Measurements from ENCODE around the gene GNA15.

Gene GNA15

DNA sequence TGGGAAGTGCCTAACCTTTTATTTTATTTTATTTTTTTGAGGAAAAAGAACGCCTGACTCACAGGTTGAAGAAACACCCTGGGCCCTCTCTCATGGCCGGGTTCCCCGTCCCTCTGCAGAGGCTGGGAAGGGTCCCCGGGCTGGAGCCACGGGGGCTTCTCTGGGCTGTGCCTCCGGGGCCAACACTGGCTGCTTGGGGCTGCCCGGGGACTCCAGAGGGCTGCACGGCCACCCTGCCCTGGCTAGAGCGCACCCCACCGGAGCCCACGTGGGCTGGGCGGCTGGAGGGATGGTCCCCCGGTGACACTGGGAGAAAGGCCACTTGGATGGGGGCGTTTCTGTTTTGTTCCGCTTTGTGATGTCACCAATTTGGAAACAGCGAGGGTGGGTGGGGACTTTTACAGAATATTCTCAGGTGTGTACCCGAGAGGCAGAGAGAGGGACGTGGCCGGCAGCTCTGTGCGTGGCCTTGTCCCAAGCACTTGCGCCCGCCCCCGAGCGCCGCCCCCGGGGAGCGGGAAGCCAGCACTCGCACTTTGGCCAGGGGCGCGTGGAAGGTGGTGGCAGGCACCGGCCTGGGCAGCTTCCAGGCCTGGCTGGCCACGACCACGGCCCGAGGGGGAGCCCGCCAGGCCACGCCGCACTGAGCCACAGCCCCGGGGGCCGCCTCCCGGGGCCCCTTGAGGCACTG lies 13.9 kb upstream of the GNA15 start:
- H3K9me3 ChIP-seq (ENCODE audit: control insufficient read depth, insufficient read depth, low read length) = no peaks in the 10 kb centered on the region
- no peaks in the 10 kb centered on the region for H3K36me3 ChIP-seq (ENCODE audit: insufficient read depth, low read length)
- no peak overlapping the region for H3K9ac ChIP-seq (ENCODE audit: low read depth, low read length)
- no peaks in the 10 kb centered on the region for H3K4me1 ChIP-seq (ENCODE audit: insufficient read depth, low read length)

DNA sequence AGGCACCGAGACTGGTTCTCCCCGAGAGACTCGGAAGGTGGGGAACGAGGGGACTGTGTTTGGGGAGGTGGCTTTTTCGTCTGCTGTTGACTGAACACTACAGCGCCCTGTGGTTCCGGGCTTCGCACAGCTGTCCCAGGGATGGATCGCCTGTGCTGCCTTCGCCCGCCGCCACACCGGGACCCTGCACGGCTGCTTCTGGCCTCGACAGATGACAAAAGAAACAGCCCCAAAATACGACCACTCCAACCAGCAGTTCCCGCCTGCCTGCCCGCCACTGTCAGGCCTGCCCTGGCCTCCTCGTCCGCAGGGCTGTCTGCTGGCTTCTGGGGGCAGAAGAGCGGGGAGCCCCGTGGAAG lies 13.3 kb upstream of the GNA15 start:
- H3K9ac ChIP-seq (ENCODE audit: low read depth, low read length) = no peak overlapping the region

DNA sequence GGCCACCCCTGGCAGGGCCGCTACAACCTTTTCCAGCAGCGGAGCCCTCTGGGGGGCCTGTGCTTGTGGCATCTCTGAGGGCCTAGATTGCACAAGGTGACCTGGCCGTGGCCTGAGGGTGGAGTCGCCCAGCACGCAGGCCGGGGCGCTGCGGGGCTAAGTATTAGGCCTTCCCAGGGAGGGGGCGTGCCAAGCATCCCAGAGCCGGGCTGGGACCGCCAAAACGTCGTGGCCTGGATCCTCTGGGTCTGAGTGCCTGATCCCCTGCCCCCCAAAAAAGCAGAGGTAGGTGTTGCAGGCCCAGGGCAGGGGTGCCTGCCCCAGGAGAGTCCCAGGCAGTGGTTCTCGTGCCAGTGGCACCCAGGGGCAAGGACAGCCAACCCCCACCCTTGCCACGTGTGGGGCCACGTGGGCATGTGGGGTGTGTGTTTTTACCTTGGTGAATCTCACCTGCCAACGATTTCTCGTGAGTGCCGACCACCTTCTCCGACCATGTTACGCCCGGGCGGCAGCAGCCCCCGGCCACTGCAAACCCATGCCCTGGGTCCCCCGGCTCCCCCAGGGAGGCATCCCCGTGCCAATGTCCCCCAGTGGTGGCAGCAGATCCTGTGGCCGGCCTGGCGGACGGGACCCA lies 12.6 kb upstream of the GNA15 start:
- no peaks in the 10 kb centered on the region for H3K4me1 ChIP-seq (ENCODE audit: insufficient read depth, low read length)
- H3K9me3 ChIP-seq (ENCODE audit: control insufficient read depth, insufficient read depth, low read length) = no peaks in the 10 kb centered on the region
- H3K9ac ChIP-seq (ENCODE audit: low read depth, low read length) = no peak overlapping the region
- no peaks in the 10 kb centered on the region for H3K36me3 ChIP-seq (ENCODE audit: insufficient read depth, low read length)

More for the DNA sequence above, 13.3 kb upstream of the GNA15 start:
- Histone ChIP-seq H3K4me1 (ENCODE audit: insufficient read depth, low read length) (no peaks in the 10 kb centered on the region), H3K36me3 (ENCODE audit: insufficient read depth, low read length) (no peaks in the 10 kb centered on the region), H3K9me3 (ENCODE audit: control insufficient read depth, insufficient read depth, low read length) (no peaks in the 10 kb centered on the region)

DNA sequence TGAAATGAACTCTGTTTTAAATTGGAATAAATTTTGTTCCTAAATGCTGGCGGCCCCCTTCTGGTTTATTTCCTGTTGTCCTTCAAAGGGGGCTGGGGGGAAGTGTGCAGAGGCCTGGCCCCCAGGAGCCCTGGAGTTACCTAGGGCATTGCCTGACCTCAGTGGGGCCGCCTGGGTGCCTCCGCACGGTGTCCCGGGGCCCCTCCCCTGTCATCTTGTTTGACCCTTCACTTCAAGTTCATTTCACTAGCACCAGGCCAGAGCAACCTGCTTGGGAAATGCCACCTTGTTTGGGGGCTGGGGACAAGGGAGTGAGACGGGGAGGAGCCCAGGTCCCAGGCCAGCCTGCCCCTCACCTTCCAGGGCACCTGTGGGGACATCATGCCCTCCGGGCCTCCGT lies 11.9 kb upstream of the GNA15 start:
- H3K9me3 ChIP-seq (ENCODE audit: control insufficient read depth, insufficient read depth, low read length) = no peaks in the 10 kb centered on the region
- H3K36me3 ChIP-seq (ENCODE audit: insufficient read depth, low read length) = no peaks in the 10 kb centered on the region
- no peak overlapping the region for H3K9ac ChIP-seq (ENCODE audit: low read depth, low read length)
- no peaks in the 10 kb centered on the region for H3K4me1 ChIP-seq (ENCODE audit: insufficient read depth, low read length)

DNA sequence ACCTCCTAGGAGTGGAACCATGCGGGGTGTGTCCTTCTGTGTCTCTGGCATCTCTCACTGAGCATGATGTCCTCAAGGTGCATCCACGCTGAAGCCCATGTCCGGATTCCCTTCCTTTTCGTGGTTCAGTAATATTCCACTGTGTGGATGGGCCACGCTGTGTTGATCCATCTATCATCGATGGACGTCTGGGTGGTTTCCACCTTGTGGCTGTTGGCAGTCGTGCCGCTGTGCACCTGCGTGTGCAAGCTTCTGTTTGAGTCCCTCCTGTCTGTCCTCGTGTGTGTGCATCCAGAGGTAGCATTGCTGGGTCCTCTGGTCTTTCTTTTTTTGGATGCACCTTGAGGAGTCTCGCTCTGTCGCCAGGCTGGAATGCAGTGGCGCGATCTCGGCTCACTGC lies 11.2 kb upstream of the GNA15 start:
- no peaks in the 10 kb centered on the region for H3K36me3 ChIP-seq (ENCODE audit: insufficient read depth, low read length)
- no peaks in the 10 kb centered on the region for H3K9me3 ChIP-seq (ENCODE audit: control insufficient read depth, insufficient read depth, low read length)
- H3K4me1 ChIP-seq (ENCODE audit: insufficient read depth, low read length) = no peaks in the 10 kb centered on the region
- H3K9ac ChIP-seq (ENCODE audit: low read depth, low read length) = no peak overlapping the region

DNA sequence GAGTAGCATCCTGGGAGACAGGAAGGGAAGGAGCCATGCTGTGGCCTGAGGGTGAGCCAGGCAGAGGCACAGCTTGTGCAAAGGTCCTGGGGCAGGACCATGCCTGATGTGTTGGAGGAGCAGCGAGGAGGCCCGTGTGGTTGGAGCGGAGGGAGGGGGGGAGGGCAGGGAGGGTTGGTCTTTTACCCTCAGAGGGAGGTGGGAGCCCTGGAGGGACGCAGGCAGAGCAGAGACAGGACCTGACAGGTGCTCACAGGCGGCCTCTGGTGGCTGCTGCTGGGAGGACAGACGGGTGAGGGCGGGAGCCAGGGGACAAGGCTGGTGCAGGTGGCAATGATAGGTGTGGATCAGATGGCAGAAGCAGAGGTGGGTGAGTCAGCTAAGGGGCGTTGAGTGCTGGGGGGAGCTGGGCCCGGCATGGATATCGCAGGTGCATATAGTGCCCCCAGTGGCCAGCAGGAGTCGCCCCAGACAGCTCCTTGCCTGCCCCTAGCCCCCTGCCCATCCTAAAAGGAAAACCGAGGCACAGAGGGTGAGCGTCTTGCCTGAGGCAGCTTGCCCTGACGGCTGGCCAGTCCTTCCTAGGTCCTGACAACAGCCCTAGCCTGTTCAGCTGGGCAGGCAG lies 9.8 kb upstream of the GNA15 start:
- Histone ChIP-seq H3K9ac (ENCODE audit: low read depth, low read length) (no peak overlapping the region), H3K36me3 (ENCODE audit: insufficient read depth, low read length) (no peaks in the 10 kb centered on the region), H3K9me3 (ENCODE audit: control insufficient read depth, insufficient read depth, low read length) (no peaks in the 10 kb centered on the region), H3K4me1 (ENCODE audit: insufficient read depth, low read length) (no peaks in the 10 kb centered on the region)

DNA sequence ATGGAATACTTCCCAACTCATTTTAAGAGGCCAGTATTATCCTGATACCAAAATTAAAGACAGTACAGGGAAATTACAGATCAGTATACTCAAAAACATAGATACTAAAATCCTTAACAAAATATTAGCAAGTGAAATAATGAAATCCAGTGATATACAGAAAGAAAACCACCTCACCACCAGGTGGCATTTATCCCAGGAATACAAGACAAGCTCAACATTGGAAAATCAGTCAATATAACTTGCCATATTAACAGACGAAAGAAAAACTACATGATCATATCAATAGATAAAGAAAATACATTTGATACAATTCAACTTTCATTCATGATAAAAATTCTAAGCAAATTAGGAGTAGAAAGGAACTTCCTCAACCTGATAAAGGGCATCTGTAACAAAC lies 6.7 kb upstream of the GNA15 start:
- no peak overlapping the region for H3K9ac ChIP-seq (ENCODE audit: low read depth, low read length)
- H3K4me1 ChIP-seq (ENCODE audit: insufficient read depth, low read length) = no peaks in the 10 kb centered on the region
- no peaks in the 10 kb centered on the region for H3K9me3 ChIP-seq (ENCODE audit: control insufficient read depth, insufficient read depth, low read length)
- no peaks in the 10 kb centered on the region for H3K36me3 ChIP-seq (ENCODE audit: insufficient read depth, low read length)

DNA sequence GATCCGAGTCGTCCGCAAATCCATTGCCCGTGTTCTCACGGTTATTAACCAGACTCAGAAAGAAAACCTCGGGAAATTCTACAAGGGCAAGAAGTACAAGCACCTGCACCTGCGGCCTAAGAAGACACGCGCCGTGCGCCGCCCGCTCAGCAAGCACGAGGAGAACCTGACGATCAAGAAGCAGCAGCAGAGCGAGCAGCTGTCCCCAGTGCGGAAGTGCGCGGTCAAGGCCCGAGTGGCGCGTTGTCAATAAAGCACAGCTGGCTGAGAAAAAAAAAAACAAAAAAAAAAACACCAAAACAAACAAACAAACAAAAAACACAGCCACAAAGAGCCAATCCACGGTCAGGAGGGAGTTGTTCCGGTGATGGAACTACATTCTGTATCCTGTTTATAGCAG lies 4.7 kb upstream of the GNA15 start:
- Histone ChIP-seq H3K9me3 (ENCODE audit: control insufficient read depth, insufficient read depth, low read length) (no peaks in the 10 kb centered on the region), H3K9ac (ENCODE audit: low read depth, low read length) (no peak overlapping the region), H3K4me1 (ENCODE audit: insufficient read depth, low read length) (no peaks in the 10 kb centered on the region), H3K36me3 (ENCODE audit: insufficient read depth, low read length) (no peaks in the 10 kb centered on the region)

DNA sequence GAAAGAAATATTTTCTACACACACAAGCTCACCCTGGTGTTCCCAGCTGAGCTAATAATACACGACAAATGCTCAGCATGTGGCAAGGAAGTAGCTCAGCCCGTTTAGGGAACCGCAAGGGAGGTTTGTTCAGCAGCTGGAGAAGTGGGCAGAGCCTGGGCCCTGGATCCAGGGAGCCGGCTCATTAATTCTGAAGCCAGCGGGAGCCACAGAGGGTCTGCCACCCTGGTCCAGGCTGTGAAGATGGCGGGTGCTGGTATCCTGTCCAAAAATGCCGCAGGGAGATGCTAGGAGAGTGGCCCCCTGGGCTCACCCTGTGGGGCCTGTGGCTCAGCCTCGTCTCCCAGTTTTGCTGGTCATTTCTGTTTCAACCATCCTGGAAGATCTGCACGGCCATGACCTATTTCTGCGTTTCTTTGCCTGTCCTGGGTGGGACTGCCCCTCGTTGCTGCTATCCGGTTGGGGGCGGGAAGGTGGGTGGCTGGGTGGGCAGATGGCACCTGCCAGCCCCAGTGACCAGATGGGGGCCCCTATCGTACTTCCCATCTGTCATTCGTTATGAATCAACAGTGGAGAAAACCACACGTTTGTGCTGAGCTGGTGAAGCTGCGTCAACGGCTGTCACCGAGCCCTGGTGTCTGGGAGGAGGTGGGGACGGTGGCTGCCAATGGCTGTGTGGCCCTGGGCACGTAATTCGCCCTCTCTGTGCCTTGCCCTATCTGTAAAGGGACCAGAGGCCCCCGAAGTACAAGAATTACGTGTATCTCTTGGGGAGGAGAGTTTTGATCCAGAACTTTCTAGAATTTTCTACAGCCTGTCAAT lies 2.7 kb upstream of the GNA15 start:
- Histone ChIP-seq H3K9me3 (ENCODE audit: control insufficient read depth, insufficient read depth, low read length) (no peaks in the 10 kb centered on the region), H3K36me3 (ENCODE audit: insufficient read depth, low read length) (no peaks in the 10 kb centered on the region), H3K9ac (ENCODE audit: low read depth, low read length) (no peak overlapping the region), H3K4me1 (ENCODE audit: insufficient read depth, low read length) (no peaks in the 10 kb centered on the region)

DNA sequence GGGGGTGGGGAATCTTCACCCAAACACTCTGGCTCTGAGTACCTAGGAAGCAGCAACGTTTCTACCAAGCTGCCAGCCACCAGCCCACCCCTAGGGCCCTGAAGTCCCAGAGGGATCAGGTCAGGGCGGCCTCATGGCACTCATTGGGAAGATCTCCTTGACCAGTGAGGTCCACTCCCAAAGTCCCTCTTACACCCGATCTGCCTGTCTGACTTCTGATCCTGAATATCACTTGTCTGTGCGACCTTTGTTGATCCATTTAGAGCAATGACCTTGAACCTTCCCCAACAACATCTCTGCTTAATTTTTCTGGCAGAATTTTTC lies 2.1 kb upstream of the GNA15 start:
- H3K9ac ChIP-seq (ENCODE audit: low read depth, low read length) = no peak overlapping the region
- no peaks in the 10 kb centered on the region for H3K36me3 ChIP-seq (ENCODE audit: insufficient read depth, low read length)
- H3K9me3 ChIP-seq (ENCODE audit: control insufficient read depth, insufficient read depth, low read length) = no peaks in the 10 kb centered on the region
- H3K4me1 ChIP-seq (ENCODE audit: insufficient read depth, low read length) = no peaks in the 10 kb centered on the region

DNA sequence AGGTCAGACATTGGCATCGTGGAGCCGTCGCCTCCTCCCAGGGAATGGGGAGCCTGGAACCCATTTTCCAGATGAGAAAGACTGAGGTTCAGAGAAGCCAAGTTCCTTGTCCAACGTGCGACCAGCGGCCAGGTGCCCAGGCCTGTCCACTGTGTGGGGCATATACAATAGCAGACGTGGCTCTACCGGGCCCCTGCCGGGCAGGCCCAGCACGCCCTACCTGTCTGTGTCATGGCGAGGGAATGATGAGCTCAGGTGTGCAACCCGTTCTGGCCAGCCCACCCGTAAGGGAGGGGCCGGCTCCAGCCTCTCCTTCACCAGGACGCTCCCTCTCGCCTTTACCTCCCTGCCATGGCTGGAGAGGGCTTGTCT lies 837 bp downstream of the GNA15 start:
- H3K9ac ChIP-seq (ENCODE audit: low read depth, low read length) = no peak overlapping the region
- H3K4me1 ChIP-seq (ENCODE audit: insufficient read depth, low read length) = no peaks in the 10 kb centered on the region
- no peaks in the 10 kb centered on the region for H3K9me3 ChIP-seq (ENCODE audit: control insufficient read depth, insufficient read depth, low read length)
- no peaks in the 10 kb centered on the region for H3K36me3 ChIP-seq (ENCODE audit: insufficient read depth, low read length)

DNA sequence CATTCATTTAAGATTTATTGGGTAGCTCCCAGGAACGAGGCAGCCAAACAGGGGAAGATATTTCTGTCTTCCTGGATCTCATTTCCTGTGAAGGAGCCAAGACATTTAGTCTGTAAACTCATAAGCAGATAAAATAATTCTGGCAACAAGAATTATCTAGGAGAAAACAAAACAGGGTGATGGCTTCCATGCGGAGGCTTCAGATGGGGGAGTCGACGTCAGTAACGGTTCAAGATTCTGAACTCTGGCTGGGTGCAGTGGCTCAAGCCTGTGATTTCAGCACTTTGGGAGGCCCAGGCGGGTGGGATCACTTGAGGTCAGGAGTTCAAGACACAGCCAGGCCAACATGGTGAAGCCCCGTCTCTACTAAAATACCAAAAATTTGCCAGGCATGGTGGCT lies 1.3 kb downstream of the GNA15 start:
- Histone ChIP-seq H3K9me3 (ENCODE audit: control insufficient read depth, insufficient read depth, low read length) (no peaks in the 10 kb centered on the region), H3K4me1 (ENCODE audit: insufficient read depth, low read length) (no peaks in the 10 kb centered on the region), H3K36me3 (ENCODE audit: insufficient read depth, low read length) (no peaks in the 10 kb centered on the region), H3K9ac (ENCODE audit: low read depth, low read length) (no peak overlapping the region)

DNA sequence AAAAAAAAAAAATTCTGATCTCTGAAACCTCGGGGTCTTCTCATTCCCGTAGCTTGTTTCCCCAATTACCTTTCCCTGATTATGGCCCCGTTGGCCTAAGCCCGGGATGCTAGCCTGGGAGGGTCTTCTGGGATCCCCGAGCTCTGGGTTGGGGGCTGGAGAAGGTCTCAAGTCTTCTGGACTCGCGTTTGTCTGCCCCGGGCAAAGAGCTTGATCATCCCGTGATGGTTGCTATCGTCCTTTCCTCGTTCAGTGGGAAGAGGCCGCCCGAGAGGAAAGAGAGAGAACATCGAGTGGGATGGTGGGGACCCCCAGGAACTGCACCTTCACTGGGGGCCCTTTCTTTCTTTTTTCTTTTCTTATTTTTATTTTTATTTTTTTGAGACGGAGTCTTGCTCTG lies 2.4 kb downstream of the GNA15 start:
- H3K9me3 ChIP-seq (ENCODE audit: control insufficient read depth, insufficient read depth, low read length) = no peaks in the 10 kb centered on the region
- H3K36me3 ChIP-seq (ENCODE audit: insufficient read depth, low read length) = no peaks in the 10 kb centered on the region
- no peaks in the 10 kb centered on the region for H3K4me1 ChIP-seq (ENCODE audit: insufficient read depth, low read length)
- no peak overlapping the region for H3K9ac ChIP-seq (ENCODE audit: low read depth, low read length)

DNA sequence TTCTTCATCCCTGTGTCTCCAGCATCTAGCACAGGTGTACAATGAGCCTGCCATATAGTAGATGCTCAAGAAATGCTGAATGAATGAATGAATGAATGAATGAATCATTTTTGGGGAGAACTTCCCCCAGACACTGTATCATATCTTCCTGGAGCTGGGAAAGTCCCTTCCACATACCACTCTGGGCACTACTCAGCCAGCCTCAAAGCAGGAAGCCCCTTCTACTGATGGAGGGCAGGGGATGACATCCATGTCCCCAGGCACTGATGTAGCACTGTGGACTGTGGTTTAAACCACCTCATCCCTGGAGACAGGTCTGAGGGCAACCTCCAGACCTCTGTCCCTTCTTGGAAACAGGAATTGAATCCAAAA lies 4.8 kb downstream of the GNA15 start:
- Histone ChIP-seq H3K36me3 (ENCODE audit: insufficient read depth, low read length) (no peaks in the 10 kb centered on the region), H3K4me1 (ENCODE audit: insufficient read depth, low read length) (no peaks in the 10 kb centered on the region), H3K9me3 (ENCODE audit: control insufficient read depth, insufficient read depth, low read length) (no peaks in the 10 kb centered on the region), H3K9ac (ENCODE audit: low read depth, low read length) (no peak overlapping the region)

DNA sequence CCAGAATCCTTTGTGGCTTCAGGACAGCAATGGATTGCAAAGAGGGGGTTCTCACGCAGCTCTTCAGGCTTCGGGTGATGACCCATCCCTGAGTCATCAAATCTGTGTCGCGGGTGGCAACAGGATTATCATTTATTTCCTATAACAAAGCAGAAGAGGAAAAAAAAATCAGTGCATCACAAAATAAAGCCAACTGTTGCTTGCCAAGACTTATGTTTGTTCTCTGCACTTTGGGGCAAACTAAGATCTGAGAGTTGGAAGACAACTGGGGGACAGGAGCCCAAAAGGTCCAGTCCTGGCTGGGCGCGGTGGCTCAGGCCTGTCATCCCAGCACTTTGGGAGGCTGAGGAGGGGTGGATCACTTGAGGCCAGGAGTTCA lies 6.4 kb downstream of the GNA15 start:
- H3K9ac ChIP-seq (ENCODE audit: low read depth, low read length) = no peak overlapping the region
- H3K4me1 ChIP-seq (ENCODE audit: insufficient read depth, low read length) = no peaks in the 10 kb centered on the region
- H3K9me3 ChIP-seq (ENCODE audit: control insufficient read depth, insufficient read depth, low read length) = no peaks in the 10 kb centered on the region
- no peaks in the 10 kb centered on the region for H3K36me3 ChIP-seq (ENCODE audit: insufficient read depth, low read length)

Data from ES-I3 (cell line).